Measurements from ENCODE around the gene CLDN11. TPM values are rescaled to one million over a fixed set of nuclear protein-coding genes. Genes with fewer than 3 reads are reported as not detected.

The CLDN11 gene
- total RNA-seq, 2 donors from 2014 or later: 15.3 to 26.1 TPM

- H3K27ac ChIP-seq (ENCODE audit: low read depth, low read length): no peak overlapping the region
- H3K9me3 ChIP-seq (ENCODE audit: control insufficient read depth, low read length): no peaks in the 10 kb centered on the region
- H3K9ac ChIP-seq (ENCODE audit: extremely low read depth, low read length, poor library complexity, severe bottlenecking): no peak overlapping the region
- no peak overlapping the region for H3K4me3 ChIP-seq (ENCODE audit: low read length)
- H3K4me3 Mint-ChIP-seq: no peak overlapping the region
- TF ChIP-seq, protein P1, sequence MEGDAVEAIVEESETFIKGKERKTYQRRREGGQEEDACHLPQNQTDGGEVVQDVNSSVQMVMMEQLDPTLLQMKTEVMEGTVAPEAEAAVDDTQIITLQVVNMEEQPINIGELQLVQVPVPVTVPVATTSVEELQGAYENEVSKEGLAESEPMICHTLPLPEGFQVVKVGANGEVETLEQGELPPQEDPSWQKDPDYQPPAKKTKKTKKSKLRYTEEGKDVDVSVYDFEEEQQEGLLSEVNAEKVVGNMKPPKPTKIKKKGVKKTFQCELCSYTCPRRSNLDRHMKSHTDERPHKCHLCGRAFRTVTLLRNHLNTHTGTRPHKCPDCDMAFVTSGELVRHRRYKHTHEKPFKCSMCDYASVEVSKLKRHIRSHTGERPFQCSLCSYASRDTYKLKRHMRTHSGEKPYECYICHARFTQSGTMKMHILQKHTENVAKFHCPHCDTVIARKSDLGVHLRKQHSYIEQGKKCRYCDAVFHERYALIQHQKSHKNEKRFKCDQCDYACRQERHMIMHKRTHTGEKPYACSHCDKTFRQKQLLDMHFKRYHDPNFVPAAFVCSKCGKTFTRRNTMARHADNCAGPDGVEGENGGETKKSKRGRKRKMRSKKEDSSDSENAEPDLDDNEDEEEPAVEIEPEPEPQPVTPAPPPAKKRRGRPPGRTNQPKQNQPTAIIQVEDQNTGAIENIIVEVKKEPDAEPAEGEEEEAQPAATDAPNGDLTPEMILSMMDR (conservative IDR thresholded peaks at IDR 0.05): no peak
- no peaks in the 10 kb centered on the region for H3K36me3 ChIP-seq (ENCODE audit: control insufficient read depth, insufficient read depth, low read length)
- peaks cover 11% of the 10 kb centered on the region for H3K27me3 ChIP-seq (ENCODE audit: control insufficient read depth, insufficient read depth, low read length, poor library complexity, severe bottlenecking)
- WGBS, 2 experiments (ENCODE audit: insufficient coverage in 1 of 2, insufficient read length in 1 of 2): 75 to 90% methylated on average over 1 to 2 of the region's 2 CpGs
- peaks cover 18% of the 10 kb centered on the region for H3K27me3 Mint-ChIP-seq (ENCODE audit: insufficient read depth)
- H3K4me1 ChIP-seq (ENCODE audit: control insufficient read depth, insufficient read depth, low read length): peaks cover 13% of the 10 kb centered on the region
- H3K4me1 Mint-ChIP-seq: peaks cover 33% of the 10 kb centered on the region
- H3K9me3 Mint-ChIP-seq: no peaks in the 10 kb centered on the region
- H3K36me3 Mint-ChIP-seq (ENCODE audit: low read depth): peaks cover 6% of the 10 kb centered on the region
- DNase-seq: no peak
- no peak overlapping the region for H3K27ac Mint-ChIP-seq
These were observed 9.4 kb downstream of the CLDN11 start for GRCh38 chr3:170428095-170428494.

DNA sequence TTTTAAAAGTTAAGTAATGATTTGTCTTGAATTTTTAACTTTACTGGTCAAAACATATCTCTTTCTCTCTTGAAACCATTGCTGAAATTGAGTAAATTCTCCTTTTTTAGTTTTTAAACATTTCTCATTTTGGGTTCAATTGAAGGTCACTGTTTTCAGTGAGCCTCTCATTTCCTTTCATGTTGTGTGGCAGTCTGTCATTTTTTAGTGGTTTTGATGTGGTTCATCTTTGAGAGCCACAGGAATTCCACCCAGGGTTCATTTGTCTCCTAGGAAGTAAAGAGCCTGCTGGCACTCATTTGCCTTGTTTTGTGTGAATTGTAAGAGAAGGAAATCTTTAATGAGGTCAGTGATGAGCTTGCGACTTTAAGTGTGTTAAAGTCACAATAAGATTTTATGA is 10.4 kb downstream of the CLDN11 start:
- 70 to 95% methylated on average over 1 of the region's 1 CpG for WGBS, 2 experiments (ENCODE audit: insufficient coverage in 1 of 2, insufficient read length in 1 of 2)
- no peak overlapping the region for H3K4me3 ChIP-seq (ENCODE audit: low read length)
- no peak overlapping the region for H3K9ac ChIP-seq (ENCODE audit: extremely low read depth, low read length, poor library complexity, severe bottlenecking)
- peaks cover 10% of the 10 kb centered on the region for H3K27me3 ChIP-seq (ENCODE audit: control insufficient read depth, insufficient read depth, low read length, poor library complexity, severe bottlenecking)
- peaks cover 2% of the 10 kb centered on the region for H3K36me3 Mint-ChIP-seq (ENCODE audit: low read depth)
- no peak overlapping the region for H3K4me3 Mint-ChIP-seq
- no peaks in the 10 kb centered on the region for H3K9me3 ChIP-seq (ENCODE audit: control insufficient read depth, low read length)
- H3K4me1 ChIP-seq (ENCODE audit: control insufficient read depth, insufficient read depth, low read length): peaks cover 10% of the 10 kb centered on the region
- no peak for DNase-seq
- TF ChIP-seq, protein P1 (conservative IDR thresholded peaks at IDR 0.05): no peak
- H3K9me3 Mint-ChIP-seq: no peaks in the 10 kb centered on the region
- H3K4me1 Mint-ChIP-seq: peaks cover 29% of the 10 kb centered on the region
- no peak overlapping the region for H3K27ac ChIP-seq (ENCODE audit: low read depth, low read length)
- H3K27me3 Mint-ChIP-seq (ENCODE audit: insufficient read depth): peaks cover 14% of the 10 kb centered on the region
- no peaks in the 10 kb centered on the region for H3K36me3 ChIP-seq (ENCODE audit: control insufficient read depth, insufficient read depth, low read length)
- no peak overlapping the region for H3K27ac Mint-ChIP-seq

GRCh38 chr3:170431054-170431453 is 12.4 kb downstream of the CLDN11 start:
- 95 to 100% methylated on average over 1 to 3 of the region's 3 CpGs for WGBS, 2 experiments (ENCODE audit: insufficient coverage in 1 of 2, insufficient read length in 1 of 2)
- Histone ChIP-seq H3K9me3 (ENCODE audit: control insufficient read depth, low read length) (no peaks in the 10 kb centered on the region), H3K27me3 (ENCODE audit: control insufficient read depth, insufficient read depth, low read length, poor library complexity, severe bottlenecking) (peaks cover 4% of the 10 kb centered on the region), H3K36me3 (ENCODE audit: control insufficient read depth, insufficient read depth, low read length) (no peaks in the 10 kb centered on the region), H3K4me3 (ENCODE audit: low read length) (no peak overlapping the region), H3K4me1 (ENCODE audit: control insufficient read depth, insufficient read depth, low read length) (peaks cover 4% of the 10 kb centered on the region), H3K27ac (ENCODE audit: low read depth, low read length) (no peak overlapping the region), H3K9ac (ENCODE audit: extremely low read depth, low read length, poor library complexity, severe bottlenecking) (no peak overlapping the region)
- peaks cover 2% of the 10 kb centered on the region for H3K36me3 Mint-ChIP-seq (ENCODE audit: low read depth)
- H3K27ac Mint-ChIP-seq: no peak overlapping the region
- peaks cover 11% of the 10 kb centered on the region for H3K27me3 Mint-ChIP-seq (ENCODE audit: insufficient read depth)
- no peak for DNase-seq
- H3K9me3 Mint-ChIP-seq: no peaks in the 10 kb centered on the region
- TF ChIP-seq, protein P1 (conservative IDR thresholded peaks at IDR 0.05): peak; percentile 69
- H3K4me3 Mint-ChIP-seq: no peak overlapping the region
- H3K4me1 Mint-ChIP-seq: peaks cover 16% of the 10 kb centered on the region

Data from endodermal cell (in vitro differentiated cells).